Natural killer cell treated with Interleukin-12 subunit alpha and Interleukin-12 subunit beta and Interleukin-15 and Interleukin-18, amount 100 ng/mL, for 72 hours (primary cell): ENCODE data around the gene SATB2. TPM values are rescaled to one million over a fixed set of nuclear protein-coding genes. Genes with fewer than 3 reads are reported as not detected.

Source experiments
- ATAC-seq, 2 donors: fragments of 150-1000 bp; cut with Tn5 transposase in 1 of 2; sonication (Bioruptor Pico), chemical (Tn5 transposase) in 1 of 2; 2 replicates each; pipeline ENCODE4 v1.10.0; 2021
- DNase-seq: peaks from one replicate; pipeline ENCODE4 v3.0.0; 2022; ENCODE audit warnings: low spot score
- H3K27ac Mint-ChIP-seq, 2 donors: 1 replicate in 1 of 2; 2 replicates in 1 of 2; pipeline ENCODE4 v1.8.0; 2022; ENCODE audit warnings: mixed read lengths in 2 of 2, mild to moderate bottlenecking in 1 of 2, moderate library complexity in 1 of 2
- H3K27me3 Mint-ChIP-seq, 2 donors: 1 replicate in 1 of 2; 2 replicates in 1 of 2; pipeline ENCODE4 v1.8.0; 2022; ENCODE audit warnings: mixed read lengths in 2 of 2
- H3K36me3 Mint-ChIP-seq: one replicate; pipeline ENCODE4 v1.8.0; 2022; ENCODE audit warnings: mixed read lengths
- H3K4me1 Mint-ChIP-seq, 2 donors: 1 replicate in 1 of 2; 2 replicates in 1 of 2; pipeline ENCODE4 v1.8.0; 2022; ENCODE audit warnings: low read depth in 2 of 2, mixed read lengths in 2 of 2, mild to moderate bottlenecking in 1 of 2
- H3K4me3 Mint-ChIP-seq: one replicate; pipeline ENCODE4 v1.8.0; 2022; ENCODE audit warnings: mixed read lengths
- H3K9me3 Mint-ChIP-seq: 2 replicates; pipeline ENCODE4 v1.8.0; 2022; ENCODE audit warnings: mixed read lengths
- total RNA-seq, 2 donors: library from RNA; stranded (reverse); gene quantifications; one replicate each; pipeline ENCODE4 v1.2.3, GENCODE V29; 2022

SATB2 gene
- total RNA-seq, 2 donors from 2014 or later: 0.71 to 1.5 TPM

GRCh38 chr2:199462956-199463692 is 5.4 kb upstream of the SATB2 start:
- peaks cover 3% of the 10 kb centered on the region for H3K9me3 Mint-ChIP-seq
- peaks cover 15 to 17% of the 10 kb centered on the region in 2 donors for H3K4me1 Mint-ChIP-seq
- peak in 1 of 2 donors; percentile 55 for ATAC-seq
- H3K27me3 Mint-ChIP-seq: peaks cover 44 to 54% of the 10 kb centered on the region in 2 donors
- DNase-seq: no peak
- peak overlapping the region; percentile 61 for H3K4me3 Mint-ChIP-seq
- peaks cover 6% of the 10 kb centered on the region for H3K36me3 Mint-ChIP-seq
- no peak overlapping the region for H3K27ac Mint-ChIP-seq

GRCh38 chr2:199462347-199462955 is 4.7 kb upstream of the SATB2 start:
- H3K27ac Mint-ChIP-seq: no peak overlapping the region
- peak overlapping the region; percentile 61 for H3K4me3 Mint-ChIP-seq
- no peak for DNase-seq

GRCh38 chr2:199461711-199462346 is 4.1 kb upstream of the SATB2 start:
- Mint-ChIP-seq H3K27me3 (peaks cover 38 to 41% of the 10 kb centered on the region in 2 donors), H3K9me3 (peaks cover 3% of the 10 kb centered on the region), H3K4me3 (peak overlapping the region; percentile 61), H3K27ac (no peak overlapping the region), H3K36me3 (peaks cover 6% of the 10 kb centered on the region), H3K4me1 (peaks cover 18 to 28% of the 10 kb centered on the region in 2 donors)
- no peak for DNase-seq
- ATAC-seq: no peak

More at GRCh38 chr2:199462347-199462955, 4.7 kb upstream of the SATB2 start:
- peaks cover 15 to 24% of the 10 kb centered on the region in 2 donors for H3K4me1 Mint-ChIP-seq
- peaks cover 3% of the 10 kb centered on the region for H3K9me3 Mint-ChIP-seq
- peaks cover 6% of the 10 kb centered on the region for H3K36me3 Mint-ChIP-seq
- no peak for ATAC-seq
- peaks cover 39 to 48% of the 10 kb centered on the region in 2 donors for H3K27me3 Mint-ChIP-seq

GRCh38 chr2:199460846-199461710 is 3.3 kb upstream of the SATB2 start:
- Mint-ChIP-seq H3K4me1 (peaks cover 18 to 28% of the 10 kb centered on the region in 2 donors), H3K4me3 (no peak overlapping the region), H3K27ac (no peak overlapping the region), H3K36me3 (peaks cover 6% of the 10 kb centered on the region), H3K9me3 (peaks cover 3% of the 10 kb centered on the region), H3K27me3 (peaks cover 30 to 34% of the 10 kb centered on the region in 2 donors)
- no peak for DNase-seq
- no peak for ATAC-seq

- ATAC-seq (no peak), DNase-seq (no peak)
- H3K4me1 Mint-ChIP-seq: peaks cover 18 to 27% of the 10 kb centered on the region in 2 donors
- H3K27me3 Mint-ChIP-seq: peaks cover 29 to 31% of the 10 kb centered on the region in 2 donors
- peaks cover 3% of the 10 kb centered on the region for H3K9me3 Mint-ChIP-seq
- H3K27ac Mint-ChIP-seq: peak overlapping the region; percentile 69 to 85
- peak overlapping the region; percentile 90 for H3K4me3 Mint-ChIP-seq
- peaks cover 5% of the 10 kb centered on the region for H3K36me3 Mint-ChIP-seq
These were observed 2.4 kb upstream of the SATB2 start for GRCh38 chr2:199460101-199460671.

GRCh38 chr2:199459286-199460100 is 1.8 kb upstream of the SATB2 start:
- H3K4me1 Mint-ChIP-seq: peaks cover 16 to 22% of the 10 kb centered on the region in 2 donors
- H3K36me3 Mint-ChIP-seq: no peaks in the 10 kb centered on the region
- ATAC-seq: peak; percentile 58 to 64
- H3K27me3 Mint-ChIP-seq: peaks cover 29 to 30% of the 10 kb centered on the region in 2 donors
- H3K9me3 Mint-ChIP-seq: no peaks in the 10 kb centered on the region
- peak overlapping the region; percentile 90 for H3K4me3 Mint-ChIP-seq
- no peak for DNase-seq
- H3K27ac Mint-ChIP-seq: peak overlapping the region; percentile 69 to 85

- ATAC-seq (peak; percentile 54 to 65), DNase-seq (no peak)
- peak overlapping the region; percentile 72 for H3K4me3 Mint-ChIP-seq
- peaks cover 16 to 22% of the 10 kb centered on the region in 2 donors for H3K4me1 Mint-ChIP-seq
- H3K9me3 Mint-ChIP-seq: no peaks in the 10 kb centered on the region
- no peaks in the 10 kb centered on the region for H3K36me3 Mint-ChIP-seq
- H3K27me3 Mint-ChIP-seq: peaks cover 31 to 34% of the 10 kb centered on the region in 2 donors
- no peak overlapping the region for H3K27ac Mint-ChIP-seq
These were observed 1.1 kb upstream of the SATB2 start for GRCh38 chr2:199458806-199459285.

- Mint-ChIP-seq H3K9me3 (no peaks in the 10 kb centered on the region), H3K4me3 (peak overlapping the region; percentile 72)
- no peak for DNase-seq
These were observed 468 bp upstream of the SATB2 start for GRCh38 chr2:199458009-199458805.

GRCh38 chr2:199456383-199457146 is 1.2 kb downstream of the SATB2 start:
- Mint-ChIP-seq H3K27me3 (peaks cover 33 to 34% of the 10 kb centered on the region in 2 donors), H3K36me3 (no peaks in the 10 kb centered on the region), H3K27ac (no peak overlapping the region), H3K4me3 (peak overlapping the region; percentile 72), H3K9me3 (no peaks in the 10 kb centered on the region), H3K4me1 (peaks cover 16 to 22% of the 10 kb centered on the region in 2 donors)
- ATAC-seq (no peak), DNase-seq (no peak)

More at GRCh38 chr2:199458009-199458805, 468 bp upstream of the SATB2 start:
- ATAC-seq: peak; percentile 47
- Mint-ChIP-seq H3K4me1 (peaks cover 16 to 22% of the 10 kb centered on the region in 2 donors), H3K27ac (no peak overlapping the region), H3K36me3 (no peaks in the 10 kb centered on the region), H3K27me3 (peaks cover 31 to 34% of the 10 kb centered on the region in 2 donors)

- Mint-ChIP-seq H3K4me1 (peaks cover 16 to 22% of the 10 kb centered on the region in 2 donors), H3K27me3 (peaks cover 27 to 29% of the 10 kb centered on the region in 2 donors), H3K36me3 (no peaks in the 10 kb centered on the region), H3K9me3 (no peaks in the 10 kb centered on the region), H3K27ac (no peak overlapping the region), H3K4me3 (peak overlapping the region; percentile 72)
- DNase-seq (no peak), ATAC-seq (peak in 1 of 2 donors; percentile 25)
These were observed 2.0 kb downstream of the SATB2 start for GRCh38 chr2:199455545-199456382.
